Measurements from ENCODE around the gene ATP5F1D. TPM values are rescaled to one million over a fixed set of nuclear protein-coding genes. Genes with fewer than 3 reads are reported as not detected.

ATP5F1D gene
- total and polyA plus RNA-seq, 2 experiments from 2014 or later: 139 to 396 TPM

GRCh38 chr19:1221904-1222255, 19.7 kb upstream of the ATP5F1D start:
- no peak overlapping the region for H3K27ac ChIP-seq (ENCODE audit: low read depth)
- H4K20me1 ChIP-seq (replicated peaks; ENCODE audit: insufficient read depth): peaks cover 12% of the 10 kb centered on the region; the same call in 1 of the 2 replicates
- peaks cover 28% of the 10 kb centered on the region for H3K79me2 ChIP-seq (replicated peaks; ENCODE audit: insufficient read depth)

More at GRCh38 chr19:1221904-1222255, 19.7 kb upstream of the ATP5F1D start:
- Histone ChIP-seq H3K36me3 (ENCODE audit: insufficient read depth) (no peaks in the 10 kb centered on the region), H3K4me2 (no peak overlapping the region), H3K9me2 (ENCODE audit: insufficient read depth) (no peaks in the 10 kb centered on the region), H3K27me3 (ENCODE audit: insufficient read depth) (no peaks in the 10 kb centered on the region), H3K4me3 (no peak overlapping the region), H3F3A (replicated peaks; ENCODE audit: low read depth) (peaks cover 23% of the 10 kb centered on the region), H2AFZ (no peak overlapping the region), H3K4me1 (ENCODE audit: insufficient read depth) (peaks cover 6% of the 10 kb centered on the region; the same call in 1 of the 2 replicates)
- Mint-ChIP-seq H3K27ac (no peak overlapping the region), H3K9me3 (no peaks in the 10 kb centered on the region), H3K27me3 (ENCODE audit: insufficient read depth, low read depth, poor library complexity) (peaks cover 10% of the 10 kb centered on the region), H3K4me3 (no peak overlapping the region), H3K36me3 (ENCODE audit: low read depth) (peaks cover 2% of the 10 kb centered on the region; the same call in 1 of the 3 replicates), H3K4me1 (peaks cover 9% of the 10 kb centered on the region; the same call in 2 of the 3 replicates)
- DNase-seq (ENCODE audit: low spot score) (no peak), ATAC-seq (no peak)
- TF ChIP-seq ETS1 (IDR thresholded peaks at IDR 0.05) (no peak), CREB1 (CRISPR knock-in tag; IDR thresholded peaks at IDR 0.05; ENCODE audit: low read depth) (no peak), ZNF331 (CRISPR knock-in tag; IDR thresholded peaks at IDR 0.05; ENCODE audit: low read depth) (no peak), REST (IDR thresholded peaks at IDR 0.05; ENCODE audit: unreplicated experiment) (no peak), JUNB (IDR thresholded peaks at IDR 0.05; ENCODE audit: unreplicated experiment) (no peak)
- TF ChIP-seq, protein P1, sequence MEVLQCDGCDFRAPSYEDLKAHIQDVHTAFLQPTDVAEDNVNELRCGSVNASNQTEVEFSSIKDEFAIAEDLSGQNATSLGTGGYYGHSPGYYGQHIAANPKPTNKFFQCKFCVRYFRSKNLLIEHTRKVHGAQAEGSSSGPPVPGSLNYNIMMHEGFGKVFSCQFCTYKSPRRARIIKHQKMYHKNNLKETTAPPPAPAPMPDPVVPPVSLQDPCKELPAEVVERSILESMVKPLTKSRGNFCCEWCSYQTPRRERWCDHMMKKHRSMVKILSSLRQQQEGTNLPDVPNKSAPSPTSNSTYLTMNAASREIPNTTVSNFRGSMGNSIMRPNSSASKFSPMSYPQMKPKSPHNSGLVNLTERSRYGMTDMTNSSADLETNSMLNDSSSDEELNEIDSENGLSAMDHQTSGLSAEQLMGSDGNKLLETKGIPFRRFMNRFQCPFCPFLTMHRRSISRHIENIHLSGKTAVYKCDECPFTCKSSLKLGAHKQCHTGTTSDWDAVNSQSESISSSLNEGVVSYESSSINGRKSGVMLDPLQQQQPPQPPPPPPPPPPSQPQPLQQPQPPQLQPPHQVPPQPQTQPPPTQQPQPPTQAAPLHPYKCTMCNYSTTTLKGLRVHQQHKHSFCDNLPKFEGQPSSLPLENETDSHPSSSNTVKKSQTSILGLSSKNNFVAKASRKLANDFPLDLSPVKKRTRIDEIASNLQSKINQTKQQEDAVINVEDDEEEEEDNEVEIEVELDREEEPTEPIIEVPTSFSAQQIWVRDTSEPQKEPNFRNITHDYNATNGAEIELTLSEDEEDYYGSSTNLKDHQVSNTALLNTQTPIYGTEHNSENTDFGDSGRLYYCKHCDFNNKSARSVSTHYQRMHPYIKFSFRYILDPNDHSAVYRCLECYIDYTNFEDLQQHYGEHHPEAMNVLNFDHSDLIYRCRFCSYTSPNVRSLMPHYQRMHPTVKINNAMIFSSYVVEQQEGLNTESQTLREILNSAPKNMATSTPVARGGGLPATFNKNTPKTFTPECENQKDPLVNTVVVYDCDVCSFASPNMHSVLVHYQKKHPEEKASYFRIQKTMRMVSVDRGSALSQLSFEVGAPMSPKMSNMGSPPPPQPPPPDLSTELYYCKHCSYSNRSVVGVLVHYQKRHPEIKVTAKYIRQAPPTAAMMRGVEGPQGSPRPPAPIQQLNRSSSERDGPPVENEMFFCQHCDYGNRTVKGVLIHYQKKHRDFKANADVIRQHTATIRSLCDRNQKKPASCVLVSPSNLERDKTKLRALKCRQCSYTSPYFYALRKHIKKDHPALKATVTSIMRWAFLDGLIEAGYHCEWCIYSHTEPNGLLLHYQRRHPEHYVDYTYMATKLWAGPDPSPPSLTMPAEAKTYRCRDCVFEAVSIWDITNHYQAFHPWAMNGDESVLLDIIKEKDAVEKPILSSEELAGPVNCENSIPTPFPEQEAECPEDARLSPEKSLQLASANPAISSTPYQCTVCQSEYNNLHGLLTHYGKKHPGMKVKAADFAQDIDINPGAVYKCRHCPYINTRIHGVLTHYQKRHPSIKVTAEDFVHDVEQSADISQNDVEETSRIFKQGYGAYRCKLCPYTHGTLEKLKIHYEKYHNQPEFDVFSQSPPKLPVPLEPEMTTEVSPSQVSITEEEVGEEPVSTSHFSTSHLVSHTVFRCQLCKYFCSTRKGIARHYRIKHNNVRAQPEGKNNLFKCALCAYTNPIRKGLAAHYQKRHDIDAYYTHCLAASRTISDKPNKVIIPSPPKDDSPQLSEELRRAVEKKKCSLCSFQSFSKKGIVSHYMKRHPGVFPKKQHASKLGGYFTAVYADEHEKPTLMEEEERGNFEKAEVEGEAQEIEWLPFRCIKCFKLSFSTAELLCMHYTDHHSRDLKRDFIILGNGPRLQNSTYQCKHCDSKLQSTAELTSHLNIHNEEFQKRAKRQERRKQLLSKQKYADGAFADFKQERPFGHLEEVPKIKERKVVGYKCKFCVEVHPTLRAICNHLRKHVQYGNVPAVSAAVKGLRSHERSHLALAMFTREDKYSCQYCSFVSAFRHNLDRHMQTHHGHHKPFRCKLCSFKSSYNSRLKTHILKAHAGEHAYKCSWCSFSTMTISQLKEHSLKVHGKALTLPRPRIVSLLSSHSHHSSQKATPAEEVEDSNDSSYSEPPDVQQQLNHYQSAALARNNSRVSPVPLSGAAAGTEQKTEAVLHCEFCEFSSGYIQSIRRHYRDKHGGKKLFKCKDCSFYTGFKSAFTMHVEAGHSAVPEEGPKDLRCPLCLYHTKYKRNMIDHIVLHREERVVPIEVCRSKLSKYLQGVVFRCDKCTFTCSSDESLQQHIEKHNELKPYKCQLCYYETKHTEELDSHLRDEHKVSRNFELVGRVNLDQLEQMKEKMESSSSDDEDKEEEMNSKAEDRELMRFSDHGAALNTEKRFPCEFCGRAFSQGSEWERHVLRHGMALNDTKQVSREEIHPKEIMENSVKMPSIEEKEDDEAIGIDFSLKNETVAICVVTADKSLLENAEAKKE (CRISPR knock-in tag; IDR thresholded peaks at IDR 0.05): no peak

All from GM23338 (cell line).